ENCODE data around the gene TATDN3. TPM values are rescaled to one million over a fixed set of nuclear protein-coding genes. Genes with fewer than 3 reads are reported as not detected.

The TATDN3 gene
- total RNA-seq, 1 experiment from 2014 or later = 16.3 TPM

DNA sequence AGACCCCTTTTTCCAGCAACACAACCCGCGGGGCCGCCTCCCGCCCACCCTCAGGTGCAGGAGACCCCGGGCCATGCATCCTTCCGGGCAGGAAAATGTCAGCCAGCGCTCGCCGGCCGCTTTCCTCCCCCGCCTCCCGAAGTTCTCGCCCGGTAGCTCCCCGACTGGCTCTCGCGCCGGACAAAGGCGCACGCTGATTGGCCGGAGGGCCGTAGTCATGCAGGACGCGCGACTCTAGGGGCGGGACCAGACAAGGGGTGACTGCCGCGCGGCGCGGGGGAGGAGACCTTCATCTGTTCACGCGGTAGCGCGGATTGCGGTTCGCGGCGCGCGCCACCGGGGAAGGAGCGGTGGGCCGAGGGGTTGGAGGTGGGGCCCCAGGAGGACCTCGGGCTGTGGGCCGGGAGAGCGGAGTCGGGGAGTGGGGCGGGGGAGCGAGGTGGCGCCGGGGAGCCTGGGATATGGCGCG, 66.3 kb downstream of the TATDN3 start, which contains the start of gene FLVCR1:
TSS of gene FLVCR1 (plus strand) at position 284 of the 469 bp plus-strand sequence. CDS start at position 462, 178 bp downstream.
- Histone ChIP-seq H2AFZ (ENCODE audit: low read depth, low read length, poor library complexity, severe bottlenecking) (peak within 1 kb of the TSS; percentile 95), H3K9me3 (ENCODE audit: control insufficient read depth in 1 of 2, insufficient read depth in 1 of 2, low read depth in 1 of 2, low read length in 2 of 2) (no peaks in the 10 kb centered on the region), H3K27ac (ENCODE audit: low read depth, low read length) (peak within 1 kb of the TSS; percentile 68), H3K27me3 (ENCODE audit: insufficient read depth, low read length) (no peaks in the 10 kb centered on the region), H3K4me2 (ENCODE audit: low read length) (peak within 1 kb of the TSS; percentile 89), H3K36me3 (ENCODE audit: control insufficient read depth in 1 of 2, insufficient read depth in 2 of 2, low read length in 2 of 2) (peaks cover 0 to 7% of the 10 kb centered on the region in 2 experiments; a peak in 2 of 4 replicates), H3K9ac (ENCODE audit: low read length) (peak within 1 kb of the TSS; percentile 92), H3K79me2 (ENCODE audit: insufficient read depth, low read length) (peaks cover 48% of the 10 kb centered on the region), H3K9me2 (ENCODE audit: insufficient read depth) (no peaks in the 10 kb centered on the region), H3K4me1 (ENCODE audit: control insufficient read depth in 1 of 2, insufficient read depth in 2 of 2, low read length in 2 of 2) (peaks cover 13 to 19% of the 10 kb centered on the region in 2 experiments), H4K20me1 (ENCODE audit: insufficient read depth) (no peaks in the 10 kb centered on the region), H3K4me3 (replicated peaks in 1 of 2; ENCODE audit: low read depth in 1 of 2, low read length in 2 of 2) (peak within 1 kb of the TSS; percentile 82 to 92)
- intact Hi-C loops (cut with micrococcal nuclease) = no loop called here
- ChIA-PET CTCF (interaction anchor here (0.9 to 1.2 kb wide), 2 partner anchors 43 to 381 kb away, joined by 3 to 4 read pairs; no protein-coding TSS in a partner anchor), POLR2A (interaction anchor here (0.7 to 1.4 kb wide), 6 partner anchors 10 to 110 kb away, joined by 3 to 9 read pairs (median 4); partner anchors contain the start of gene SPATA45), RAD21 (ENCODE audit: low non-redundant PET in 1 of 2, low total read pairs in 2 of 2, uncharacterized antibody in 2 of 2, unreplicated experiment in 2 of 2) (interaction anchor here in 1 of 2 experiments (0.6 kb wide), 1 partner anchor 398 kb away, joined by 3 read pairs; no protein-coding TSS in a partner anchor)
- no TSS peak for BruUV-seq (replicated peaks)
- peak; percentile 97 for ATAC-seq
- DNase-seq (ENCODE audit: low read depth, low spot score) = peak; percentile 87
- TF ChIP-seq, protein P1, sequence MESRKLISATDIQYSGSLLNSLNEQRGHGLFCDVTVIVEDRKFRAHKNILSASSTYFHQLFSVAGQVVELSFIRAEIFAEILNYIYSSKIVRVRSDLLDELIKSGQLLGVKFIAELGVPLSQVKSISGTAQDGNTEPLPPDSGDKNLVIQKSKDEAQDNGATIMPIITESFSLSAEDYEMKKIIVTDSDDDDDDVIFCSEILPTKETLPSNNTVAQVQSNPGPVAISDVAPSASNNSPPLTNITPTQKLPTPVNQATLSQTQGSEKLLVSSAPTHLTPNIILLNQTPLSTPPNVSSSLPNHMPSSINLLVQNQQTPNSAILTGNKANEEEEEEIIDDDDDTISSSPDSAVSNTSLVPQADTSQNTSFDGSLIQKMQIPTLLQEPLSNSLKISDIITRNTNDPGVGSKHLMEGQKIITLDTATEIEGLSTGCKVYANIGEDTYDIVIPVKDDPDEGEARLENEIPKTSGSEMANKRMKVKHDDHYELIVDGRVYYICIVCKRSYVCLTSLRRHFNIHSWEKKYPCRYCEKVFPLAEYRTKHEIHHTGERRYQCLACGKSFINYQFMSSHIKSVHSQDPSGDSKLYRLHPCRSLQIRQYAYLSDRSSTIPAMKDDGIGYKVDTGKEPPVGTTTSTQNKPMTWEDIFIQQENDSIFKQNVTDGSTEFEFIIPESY (IDR thresholded peaks at IDR 0.05; ENCODE audit: extremely low read depth, insufficient replicate concordance, low read length) = peak; percentile 18
- TF ChIP-seq REST (IDR thresholded peaks at IDR 0.05; ENCODE audit: low read depth) (no peak), JUND (IDR thresholded peaks at IDR 0.05) (no peak), TCF7L2 (IDR thresholded peaks at IDR 0.05; ENCODE audit: borderline replicate concordance, extremely low read depth, insufficient read depth, insufficient read length) (peak; percentile 50), RAD21 (IDR thresholded peaks at IDR 0.05; ENCODE audit: low read depth) (no peak), ZNF274 (IDR thresholded peaks at IDR 0.05; ENCODE audit: low read depth, low read length) (no peak), POLR2AphosphoS5 (IDR thresholded peaks at IDR 0.05; ENCODE audit: low read depth, low read length) (peak; percentile 83), CEBPB (IDR thresholded peaks at IDR 0.05; ENCODE audit: low read depth) (no peak), SIN3A (IDR thresholded peaks at IDR 0.05; ENCODE audit: low read depth) (peak; percentile 66; the same call in 1 of the 2 replicates), EZH2phosphoT487 (IDR thresholded peaks at IDR 0.05; ENCODE audit: borderline replicate concordance) (no peak), POLR2A (IDR thresholded peaks at IDR 0.05; ENCODE audit: borderline replicate concordance, extremely low read depth, insufficient read depth, insufficient read length) (no peak), EGR1 (IDR thresholded peaks at IDR 0.05; ENCODE audit: low read depth) (peak; percentile 92), ZFX (IDR thresholded peaks at IDR 0.05) (no peak), SP1 (IDR thresholded peaks at IDR 0.05; ENCODE audit: low read depth) (peak; percentile 55), FOSL1 (IDR thresholded peaks at IDR 0.05; ENCODE audit: low read depth) (no peak), CTCF (IDR thresholded peaks at IDR 0.05 in 2 of 3, conservative IDR thresholded peaks at IDR 0.05 in 1 of 3; ENCODE audit: borderline replicate concordance in 1 of 3, insufficient read depth in 1 of 3, low read depth in 2 of 3, low read length in 2 of 3) (no peak), SRF (IDR thresholded peaks at IDR 0.05; ENCODE audit: low read depth) (no peak), ELF1 (IDR thresholded peaks at IDR 0.05; ENCODE audit: borderline replicate concordance, low read depth) (no peak), EZH2 (IDR thresholded peaks at IDR 0.05) (no peak), CBX3 (IDR thresholded peaks at IDR 0.05; ENCODE audit: low read depth) (peak; percentile 62; the same call in 1 of the 2 replicates)
- TF ChIP-seq, protein P2, sequence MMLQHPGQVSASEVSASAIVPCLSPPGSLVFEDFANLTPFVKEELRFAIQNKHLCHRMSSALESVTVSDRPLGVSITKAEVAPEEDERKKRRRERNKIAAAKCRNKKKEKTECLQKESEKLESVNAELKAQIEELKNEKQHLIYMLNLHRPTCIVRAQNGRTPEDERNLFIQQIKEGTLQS (IDR thresholded peaks at IDR 0.05) = no peak
